Fibroblast of skin of right quadriceps (primary cell): Measurements from ENCODE around the gene BATF2.

Experiments used
- DNase-seq: peaks from one replicate; pipeline ENCODE4 v3.0.0-alpha.2; 2013

Gene BATF2

GRCh38 chr11:64960719-64961118 is 36.1 kb downstream of the BATF2 start:
- no peak for DNase-seq

GRCh38 chr11:64959498-64959897 is 37.3 kb downstream of the BATF2 start:
- DNase-seq, result no peak

- no peak for DNase-seq
Measured at GRCh38 chr11:64954201-64954600, 42.6 kb downstream of the BATF2 start.

- no peak for DNase-seq
Measured at GRCh38 chr11:64951529-64951928, 45.2 kb downstream of the BATF2 start.

- no peak for DNase-seq
Measured at GRCh38 chr11:64947208-64947814, 49.5 kb downstream of the BATF2 start.
